ENCODE results near the gene CRYGD.
"Not testable (repeated sequence)": the region's sequence is repeated elsewhere in the genome, so short reads cannot be mapped to it uniquely, and the experiment has no call there.

The CRYGD gene

DNA sequence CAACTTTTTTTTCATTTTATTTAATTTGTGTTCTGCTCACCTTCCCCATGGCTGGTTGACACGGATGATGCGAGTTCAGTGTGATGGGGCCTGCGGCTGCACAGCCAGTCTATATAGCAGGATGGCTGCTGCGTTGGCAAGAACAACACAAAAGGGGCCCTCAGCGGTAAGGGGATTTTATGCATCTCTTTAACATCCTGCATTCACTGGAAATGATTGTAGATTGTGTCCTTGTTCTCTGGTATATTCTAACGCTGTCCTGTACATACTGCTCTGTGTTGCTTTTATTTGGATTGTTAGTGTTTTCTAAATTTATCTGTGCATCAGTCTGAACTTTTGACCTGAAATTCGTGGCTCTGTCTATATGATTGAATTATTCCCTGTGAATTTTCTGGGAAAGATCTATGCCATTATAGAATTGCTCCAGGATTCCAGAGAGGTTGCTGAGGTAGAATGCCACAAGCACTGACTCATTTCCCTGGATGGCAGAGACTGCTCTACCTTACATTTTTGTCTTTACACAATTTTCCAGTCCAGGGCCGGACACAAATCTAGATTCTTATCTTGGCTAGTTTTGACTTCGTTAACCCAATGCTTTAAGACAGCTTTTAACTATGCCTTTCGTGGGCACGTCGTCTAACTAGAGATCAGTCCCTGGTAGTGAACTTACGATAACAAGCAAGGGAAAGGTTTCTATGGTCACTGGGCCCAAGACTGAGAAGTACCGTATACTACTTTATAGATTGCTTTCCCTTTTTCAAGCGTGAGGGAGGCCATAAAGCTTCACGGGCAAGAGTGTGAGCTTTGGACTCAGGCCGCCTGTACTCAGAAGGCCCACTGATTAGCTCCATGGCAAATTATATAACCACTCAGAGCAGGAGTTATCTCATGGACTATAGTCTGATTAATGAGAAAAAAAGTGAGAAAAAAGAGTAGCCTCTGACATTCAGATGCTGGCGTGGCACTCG lies 5.7 kb upstream of the CRYGD start, which contains the start of gene CRYGC:
Gene CRYGC, minus strand, starts transcription at position 85 of the 968 bp plus-strand sequence. Its CDS starts 36 bp downstream, at position 49.
- DNase-seq (ENCODE audit: low read depth in 2 of 2) = no peak

DNA sequence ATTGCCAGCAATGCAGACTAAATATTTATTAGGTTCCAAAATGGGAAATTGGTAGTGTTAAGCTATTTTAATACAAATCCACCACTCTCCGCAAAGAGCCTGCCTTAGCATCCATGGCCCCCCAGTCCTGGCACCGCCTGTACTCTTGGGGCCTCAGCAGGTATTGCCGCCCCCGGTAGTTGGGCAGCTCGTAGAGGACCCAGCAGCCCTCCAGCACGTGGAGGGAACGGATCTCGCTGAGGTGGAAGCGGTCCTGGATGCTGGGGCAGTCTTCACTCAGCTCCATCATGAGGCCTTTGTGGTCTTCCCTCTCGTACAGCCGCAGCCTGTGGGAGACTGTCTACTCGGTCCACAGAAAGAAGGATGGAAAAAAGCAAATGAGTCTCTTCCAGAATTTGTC lies 3.8 kb upstream of the CRYGD start:
- no peak for DNase-seq (ENCODE audit: low read depth in 2 of 2)

DNA sequence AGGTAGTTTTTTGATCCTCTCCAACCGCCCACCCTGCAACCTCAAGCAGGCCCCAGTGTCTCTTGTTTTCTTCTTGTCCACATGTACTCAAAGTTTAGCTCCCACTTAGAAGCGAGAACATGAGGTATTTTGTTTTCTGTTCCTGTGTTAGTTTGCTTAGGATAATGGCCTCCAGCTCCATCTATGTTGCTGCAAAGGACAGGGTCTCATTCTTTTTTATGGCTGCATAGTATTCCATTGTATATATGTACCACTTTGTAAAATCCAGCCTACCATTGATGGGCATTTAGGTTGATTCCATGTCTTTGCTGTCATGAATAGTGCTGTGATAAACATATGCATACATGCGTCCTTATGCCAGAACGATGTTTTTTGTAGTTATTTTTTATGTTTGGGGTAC lies 2.8 kb upstream of the CRYGD start:
- no peak for DNase-seq (ENCODE audit: low read depth in 2 of 2)

GRCh38 chr2:208125251-208125650 lies 927 bp upstream of the CRYGD start:
- no peak for DNase-seq (ENCODE audit: low read depth in 2 of 2)

- DNase-seq (ENCODE audit: low read depth in 2 of 2) = no peak
Measured at GRCh38 chr2:208122248-208122647, 2.1 kb downstream of the CRYGD start.

GRCh38 chr2:208118918-208119317 lies 5.4 kb downstream of the CRYGD start:
- DNase-seq (ENCODE audit: low read depth in 2 of 2) = no peak

GRCh38 chr2:208117390-208117789 lies 6.9 kb downstream of the CRYGD start:
- not testable (repeated sequence) for DNase-seq (ENCODE audit: low read depth in 2 of 2)

DNA sequence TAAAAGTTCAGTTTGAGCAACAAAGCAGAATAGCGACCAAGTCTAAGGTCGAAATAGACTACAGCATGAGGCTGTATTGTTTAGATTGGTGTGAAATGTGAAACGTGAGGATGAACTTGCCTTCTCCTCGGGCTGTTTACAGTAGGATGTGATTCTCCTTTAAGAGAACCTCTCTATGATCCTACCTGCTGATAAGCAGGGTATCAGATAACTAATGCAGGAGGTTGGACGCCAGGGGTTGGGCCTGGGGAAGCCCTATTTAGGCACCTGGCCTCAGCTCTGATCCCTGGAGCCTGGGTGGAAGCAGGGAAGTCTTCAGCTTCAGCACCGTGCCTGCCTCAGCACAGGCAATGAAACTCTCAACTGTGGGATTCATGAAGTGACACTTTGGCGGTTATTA lies 11.4 kb downstream of the CRYGD start:
- no peak for DNase-seq (ENCODE audit: low read depth in 2 of 2)

DNA sequence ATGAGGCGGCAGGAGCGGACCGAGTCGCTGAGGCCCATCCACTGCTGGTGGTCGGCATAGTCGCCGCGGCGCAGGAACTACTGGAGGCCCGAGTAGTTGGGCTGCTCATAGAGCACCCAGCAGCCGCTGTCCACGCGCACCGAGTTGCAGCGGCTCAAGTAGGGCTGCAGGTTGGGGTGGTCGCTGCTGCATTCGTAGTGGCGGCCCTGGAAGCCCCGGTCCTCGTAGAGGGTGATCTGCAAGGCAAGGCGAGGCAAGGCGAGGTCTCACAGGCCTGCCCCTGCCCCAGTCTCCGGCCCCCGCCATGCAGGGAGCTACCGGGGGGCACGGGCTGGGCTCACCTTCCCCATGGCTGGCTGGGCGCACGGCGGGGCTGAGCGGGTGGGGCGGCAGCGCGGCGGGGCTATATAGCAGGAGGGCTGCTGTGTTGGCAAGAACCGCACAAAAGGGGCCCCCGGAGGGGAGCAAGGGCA lies 12.0 kb downstream of the CRYGD start:
- not testable (repeated sequence) for DNase-seq (ENCODE audit: low read depth in 2 of 2)

DNA sequence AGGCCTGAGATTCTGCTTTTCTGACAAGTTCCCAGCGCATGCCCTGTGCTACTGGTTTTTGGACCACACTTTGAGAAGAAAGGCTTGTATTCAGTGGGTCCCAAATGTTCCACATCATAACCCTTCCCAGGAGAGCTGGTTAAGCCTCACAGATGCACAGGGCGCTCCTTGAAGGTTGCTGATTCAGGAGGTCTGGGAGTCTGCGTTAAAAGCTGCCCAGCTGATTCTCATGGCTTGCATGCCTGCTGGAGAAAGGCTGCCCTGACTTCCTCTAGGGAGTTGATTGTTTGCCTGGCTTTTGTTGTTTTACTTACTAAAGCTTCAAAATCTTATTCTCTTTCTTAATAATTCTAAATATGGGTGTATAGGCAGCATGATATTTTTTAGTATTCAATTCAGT lies 20.7 kb downstream of the CRYGD start:
- no peak for DNase-seq (ENCODE audit: low read depth in 2 of 2)

- DNase-seq (ENCODE audit: low read depth in 2 of 2) = no peak
Measured at GRCh38 chr2:208101716-208102631, 22.4 kb downstream of the CRYGD start.

GRCh38 chr2:208099682-208100470 lies 24.4 kb downstream of the CRYGD start:
- DNase-seq (ENCODE audit: low read depth in 2 of 2) = no peak

DNA sequence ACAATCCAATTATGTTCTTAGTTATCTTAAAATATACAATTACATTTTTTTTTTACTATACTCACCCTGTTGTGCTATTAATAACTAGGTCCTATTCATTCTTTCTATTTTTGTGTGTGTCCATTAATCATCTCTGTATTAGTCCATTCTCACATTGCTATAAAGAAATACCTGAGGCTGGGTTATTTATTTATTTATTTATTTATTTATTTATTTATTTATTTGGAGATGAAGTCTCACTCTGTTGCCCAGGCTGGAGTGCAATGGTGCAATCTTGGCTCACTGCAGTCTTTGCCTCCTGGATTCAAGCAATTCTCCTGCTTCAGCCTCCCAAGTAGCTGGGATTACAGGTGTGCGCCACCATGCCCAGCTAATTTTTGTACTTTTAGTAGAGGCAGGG lies 25.6 kb downstream of the CRYGD start:
- not testable (repeated sequence) for DNase-seq (ENCODE audit: low read depth in 2 of 2)

- no peak for DNase-seq (ENCODE audit: low read depth in 2 of 2)
Measured at GRCh38 chr2:208098267-208098666, 26.1 kb downstream of the CRYGD start.

DNA sequence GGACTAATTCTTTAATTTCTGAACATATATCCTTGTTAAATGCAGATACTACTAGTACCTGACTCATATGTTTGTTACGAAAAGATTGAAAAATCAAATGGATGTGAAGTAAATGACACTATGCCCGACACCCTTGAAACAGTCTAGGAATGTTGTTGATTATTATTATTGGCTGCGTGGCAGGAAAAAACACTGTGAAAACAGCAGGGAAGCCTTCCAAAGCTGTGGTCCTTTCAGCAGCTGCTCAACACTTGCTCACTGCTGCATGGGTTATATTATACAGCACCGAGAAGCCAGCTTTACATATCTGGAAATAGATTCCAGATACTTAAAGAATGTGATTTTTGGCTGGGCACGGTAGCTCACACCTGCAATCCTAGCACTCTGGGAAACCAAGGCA lies 26.5 kb downstream of the CRYGD start:
- no peak for DNase-seq (ENCODE audit: low read depth in 2 of 2)

DNA sequence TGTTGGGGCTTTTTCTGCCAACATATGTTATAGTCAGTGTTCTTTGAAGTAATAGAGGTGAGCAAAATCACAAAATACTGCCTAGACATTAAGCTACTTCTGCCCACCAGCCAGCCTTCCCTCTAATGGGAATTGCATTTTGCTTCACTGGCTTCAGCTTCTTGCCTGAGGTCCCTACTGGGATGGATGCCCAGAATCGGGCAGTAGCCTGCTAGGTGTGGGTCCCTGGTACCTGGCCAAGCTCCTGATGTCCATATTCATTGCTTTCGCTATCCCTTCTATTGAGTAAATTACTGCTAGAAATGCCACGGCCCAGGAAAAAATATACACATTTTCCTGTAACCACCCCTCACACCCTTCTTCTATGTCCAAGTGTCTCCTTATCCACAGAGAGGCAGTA lies 27.0 kb downstream of the CRYGD start:
- no peak for DNase-seq (ENCODE audit: low read depth in 2 of 2)

- no peak for DNase-seq (ENCODE audit: low read depth in 2 of 2)
Measured at GRCh38 chr2:208096080-208096479, 28.2 kb downstream of the CRYGD start.

DNA sequence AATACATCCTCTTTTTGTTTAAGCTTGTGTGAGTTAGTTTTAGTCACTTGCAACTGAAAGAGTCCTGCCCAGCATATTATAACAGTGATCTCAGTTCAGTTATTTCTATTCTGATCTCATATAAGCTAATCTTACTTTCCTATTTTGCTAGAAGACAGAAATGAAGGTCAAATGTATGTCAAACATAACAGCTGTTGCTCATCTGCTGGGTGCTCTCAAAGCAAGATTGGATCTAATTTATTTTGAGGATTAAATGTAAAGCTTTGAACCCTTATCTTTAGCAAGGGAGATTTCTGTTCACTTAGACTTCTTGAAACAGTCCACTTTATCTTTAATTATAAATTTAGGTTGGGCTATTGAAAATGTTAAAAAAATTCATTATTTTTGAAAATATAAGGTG lies 31.2 kb downstream of the CRYGD start:
- DNase-seq (ENCODE audit: low read depth in 2 of 2) = no peak

GRCh38 chr2:208092093-208092832 lies 32.1 kb downstream of the CRYGD start:
- DNase-seq (ENCODE audit: low read depth in 2 of 2) = no peak

DNA sequence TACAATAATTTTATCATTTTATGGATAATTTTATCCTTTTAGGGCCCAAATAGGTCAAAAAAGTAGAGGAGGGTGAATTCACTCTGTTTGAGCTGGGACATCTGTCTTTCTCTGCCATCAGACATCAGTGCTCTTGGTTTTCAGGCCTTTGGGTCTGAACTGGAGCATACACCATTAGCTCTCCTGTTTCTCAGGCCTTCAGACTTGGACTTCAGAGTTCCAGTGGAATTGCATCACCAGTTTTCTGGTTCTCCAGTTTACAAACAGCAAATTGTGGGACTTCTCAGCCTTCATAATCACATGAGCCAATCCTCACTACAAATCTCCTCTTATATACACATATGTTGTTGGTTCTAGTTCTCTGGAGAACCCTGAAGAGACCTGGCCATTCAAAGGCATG lies 33.9 kb downstream of the CRYGD start:
- DNase-seq (ENCODE audit: low read depth in 2 of 2) = no peak

DNA sequence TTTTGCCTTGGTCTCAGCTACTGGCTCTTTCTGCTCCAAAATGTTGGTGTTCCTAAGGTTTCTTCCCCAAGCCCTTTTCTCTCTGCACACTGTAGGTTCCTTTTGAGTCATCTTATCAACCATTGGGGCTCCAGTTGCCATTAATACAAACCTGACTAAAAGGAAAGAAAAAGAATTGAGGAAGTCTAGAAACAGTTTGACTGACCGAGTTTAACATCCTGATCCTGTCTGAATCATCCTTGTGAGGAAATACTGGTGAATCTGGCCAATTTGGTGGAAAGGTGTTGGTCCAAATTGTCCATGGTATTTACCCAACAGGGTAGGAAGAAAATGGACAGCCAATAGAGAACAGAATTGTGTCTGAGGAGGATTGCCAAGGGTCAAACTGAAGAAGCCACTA lies 38.3 kb downstream of the CRYGD start:
- no peak for DNase-seq (ENCODE audit: low read depth in 2 of 2)

Measured in stimulated activated CD4-positive, alpha-beta T cell treated with anti-CD3 and anti-CD28 coated beads, Interleukin-1b, Interleukin-23, amount 100 ng/mL, for 1 hour (primary cell).